Kidney (tissue), 14 donors: ENCODE measurements around the gene ODC1. TPM values are rescaled to one million over a fixed set of nuclear protein-coding genes. Genes with fewer than 3 reads are reported as not detected.

Experiments
- DNase-seq, 5 donors: peaks; one replicate each; pipeline ENCODE4 v3.0.0-alpha.2; 2013 to 2020
- FAIRE-seq: peaks from 2 replicates; lab custom pipeline; 2012; peaks lifted over from hg19 to GRCh38; lab: Jason Lieb, UNC
- H3K27ac ChIP-seq, 2 donors: one replicate each; pipeline ENCODE4 v1.7.0; 2013; ENCODE audit warnings: low read depth in 2 of 2, low read length in 2 of 2, inconsistent platforms in 1 of 2
- H3K27me3 ChIP-seq: one replicate; pipeline ENCODE4 v1.7.1; 2013; ENCODE audit warnings: low read length, inconsistent platforms; ENCODE audit not compliant: control insufficient read depth, insufficient read depth
- H3K36me3 ChIP-seq, 3 donors: one replicate each; pipeline versions ENCODE4 v1.7.0 to v1.7.1; 2013; ENCODE audit warnings: low read length in 3 of 3, control low read depth in 1 of 3, inconsistent platforms in 1 of 3; ENCODE audit not compliant: insufficient read depth in 3 of 3, control insufficient read depth in 2 of 3
- H3K4me1 ChIP-seq, 3 donors: one replicate each; pipeline versions ENCODE4 v1.7.0 to v1.7.1; 2013; ENCODE audit warnings: low read length in 3 of 3, inconsistent platforms in 1 of 3, low read depth in 1 of 3; ENCODE audit not compliant: control insufficient read depth in 2 of 3, insufficient read depth in 2 of 3
- H3K4me3 ChIP-seq, 3 donors: one replicate each; pipeline versions ENCODE4 v1.7.0 to v1.8.1; 2013; ENCODE audit warnings: low read length in 3 of 3, control low read depth in 1 of 3, inconsistent platforms in 1 of 3
- H3K9ac ChIP-seq, 3 donors: one replicate each; pipeline versions ENCODE4 v1.7.0 to v1.7.1; 2013; ENCODE audit warnings: low read length in 3 of 3, control low read depth in 1 of 3, inconsistent platforms in 1 of 3
- H3K9me3 ChIP-seq, 3 donors: one replicate each; pipeline versions ENCODE4 v1.7.0 to v1.7.1; 2013; ENCODE audit warnings: low read length in 3 of 3, control low read depth in 1 of 3, inconsistent platforms in 1 of 3; ENCODE audit not compliant: control insufficient read depth in 2 of 3, insufficient read depth in 1 of 3
- intact Hi-C: fragments of 100-400 bp; cut with DNase I; formaldehyde crosslinking; loops from one replicate; pipeline ENCODE4 v1.11.1; 2022
- polyA plus RNA-seq: library from polyadenylated mRNA; stranded (reverse); fragments of 350-450 nt; fragmentation: Illumina TruSeq; extraction: RNeasy Lipid Tissue Mini Kit (QIAGEN cat#74804); gene quantifications from one replicate; pipeline ENCODE4 v1.2.3, GENCODE V29; 2014; ENCODE audit warnings: low read depth, low replicate concordance; ENCODE audit not compliant: insufficient read depth
- total RNA-seq: library from RNA; stranded (reverse); fragmentation: NEBNext Ultra II Directional; extraction: Animal tissue kit (Norgen Biotek cat#: 25700); gene quantifications from one replicate; pipeline ENCODE4 v1.2.1, GENCODE V29; 2021
- TF ChIP-seq, protein P1 (sequence below): IDR thresholded peaks from 3 replicates; pipeline ENCODE4 v1.5.1; 2012; ENCODE audit warnings: mild to moderate bottlenecking, moderate library complexity, borderline replicate concordance; ENCODE audit not compliant: insufficient read depth; ENCODE audit errors: extremely low read depth
- donor health status: control.
- donor health status: control.
- donor health status: control.
- donor health status: control.
- donor health status: control.
- donor health status: DM: yes; HTN: yes; CAD: no.
- donor health status: Normal renal cell carcinoma (clear cell type).

ODC1 gene
- total and polyA plus RNA-seq, 2 donors from 2014 or later, result 94.4 to 97.5 TPM

DNA sequence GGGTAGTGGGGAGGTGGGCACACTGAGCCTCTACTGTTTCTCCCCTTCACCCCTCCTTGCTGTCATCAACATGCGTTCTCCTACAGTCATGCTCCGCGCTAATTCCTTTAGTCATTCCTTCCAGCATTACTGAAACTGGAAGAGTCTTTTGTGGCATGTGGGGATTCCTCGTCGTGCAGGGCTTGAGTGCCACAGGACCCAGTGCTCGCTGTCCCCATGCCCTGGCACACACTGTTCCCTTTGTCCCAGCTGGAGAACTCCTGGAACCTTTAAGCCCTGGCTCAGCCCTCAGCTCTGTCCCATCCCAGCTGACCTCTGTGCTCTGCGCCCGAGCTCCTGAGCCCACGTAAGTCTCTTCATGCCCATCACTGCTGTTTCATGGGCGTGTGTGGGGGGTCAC is 42.1 kb downstream of the ODC1 start:
- TF ChIP-seq, protein P1, sequence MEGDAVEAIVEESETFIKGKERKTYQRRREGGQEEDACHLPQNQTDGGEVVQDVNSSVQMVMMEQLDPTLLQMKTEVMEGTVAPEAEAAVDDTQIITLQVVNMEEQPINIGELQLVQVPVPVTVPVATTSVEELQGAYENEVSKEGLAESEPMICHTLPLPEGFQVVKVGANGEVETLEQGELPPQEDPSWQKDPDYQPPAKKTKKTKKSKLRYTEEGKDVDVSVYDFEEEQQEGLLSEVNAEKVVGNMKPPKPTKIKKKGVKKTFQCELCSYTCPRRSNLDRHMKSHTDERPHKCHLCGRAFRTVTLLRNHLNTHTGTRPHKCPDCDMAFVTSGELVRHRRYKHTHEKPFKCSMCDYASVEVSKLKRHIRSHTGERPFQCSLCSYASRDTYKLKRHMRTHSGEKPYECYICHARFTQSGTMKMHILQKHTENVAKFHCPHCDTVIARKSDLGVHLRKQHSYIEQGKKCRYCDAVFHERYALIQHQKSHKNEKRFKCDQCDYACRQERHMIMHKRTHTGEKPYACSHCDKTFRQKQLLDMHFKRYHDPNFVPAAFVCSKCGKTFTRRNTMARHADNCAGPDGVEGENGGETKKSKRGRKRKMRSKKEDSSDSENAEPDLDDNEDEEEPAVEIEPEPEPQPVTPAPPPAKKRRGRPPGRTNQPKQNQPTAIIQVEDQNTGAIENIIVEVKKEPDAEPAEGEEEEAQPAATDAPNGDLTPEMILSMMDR, result no peak
- DNase-seq, result no peak
- no peaks in the 10 kb centered on the region for H3K36me3 ChIP-seq
- H3K9ac ChIP-seq, result no peak overlapping the region
- no peaks in the 10 kb centered on the region for H3K9me3 ChIP-seq
- H3K4me3 ChIP-seq, result no peak overlapping the region
- no peaks in the 10 kb centered on the region for H3K27me3 ChIP-seq
- peak overlapping the region; percentile 33 to 80 for H3K27ac ChIP-seq
- H3K4me1 ChIP-seq, result peaks cover 0 to 54% (median 50%) of the 10 kb centered on the region in 3 donors
- FAIRE-seq, result no peak
- intact Hi-C loops, result no loop called here

DNA sequence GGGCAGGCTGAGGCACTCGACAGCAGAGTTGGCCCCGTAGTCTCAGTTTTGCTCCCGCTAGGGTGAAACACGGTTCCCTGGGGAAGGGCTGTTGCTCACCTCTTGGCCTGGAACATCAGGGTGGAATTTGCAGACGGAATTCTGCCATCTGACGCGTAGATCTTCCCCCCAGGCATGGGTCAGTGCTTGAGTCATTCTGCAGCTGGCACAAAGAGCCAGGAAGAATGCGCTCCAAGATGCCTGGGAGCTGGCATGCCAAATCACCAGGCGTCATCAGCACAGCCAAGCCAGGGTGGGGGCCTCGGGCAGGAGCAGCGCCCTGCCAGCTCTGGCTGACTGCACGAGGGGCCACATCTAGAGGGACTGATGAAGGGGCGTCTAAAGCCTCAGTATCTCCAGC is 42.7 kb downstream of the ODC1 start:
- peak overlapping the region in 1 of 3 donors; percentile 6 for H3K4me3 ChIP-seq
- H3K27ac ChIP-seq, result peak overlapping the region; percentile 73 to 80
- FAIRE-seq (no peak), DNase-seq (peak in 4 of 5 donors; percentile 77 to 93 (median 83))
- H3K27me3 ChIP-seq, result no peaks in the 10 kb centered on the region
- H3K9ac ChIP-seq, result peak overlapping the region in 1 of 3 donors; percentile 5
- peaks cover 0 to 60% (median 55%) of the 10 kb centered on the region in 3 donors for H3K4me1 ChIP-seq
- H3K9me3 ChIP-seq, result no peaks in the 10 kb centered on the region
- intact Hi-C loops, result no loop called here
- H3K36me3 ChIP-seq, result no peaks in the 10 kb centered on the region
- TF ChIP-seq, protein P1, result no peak

DNA sequence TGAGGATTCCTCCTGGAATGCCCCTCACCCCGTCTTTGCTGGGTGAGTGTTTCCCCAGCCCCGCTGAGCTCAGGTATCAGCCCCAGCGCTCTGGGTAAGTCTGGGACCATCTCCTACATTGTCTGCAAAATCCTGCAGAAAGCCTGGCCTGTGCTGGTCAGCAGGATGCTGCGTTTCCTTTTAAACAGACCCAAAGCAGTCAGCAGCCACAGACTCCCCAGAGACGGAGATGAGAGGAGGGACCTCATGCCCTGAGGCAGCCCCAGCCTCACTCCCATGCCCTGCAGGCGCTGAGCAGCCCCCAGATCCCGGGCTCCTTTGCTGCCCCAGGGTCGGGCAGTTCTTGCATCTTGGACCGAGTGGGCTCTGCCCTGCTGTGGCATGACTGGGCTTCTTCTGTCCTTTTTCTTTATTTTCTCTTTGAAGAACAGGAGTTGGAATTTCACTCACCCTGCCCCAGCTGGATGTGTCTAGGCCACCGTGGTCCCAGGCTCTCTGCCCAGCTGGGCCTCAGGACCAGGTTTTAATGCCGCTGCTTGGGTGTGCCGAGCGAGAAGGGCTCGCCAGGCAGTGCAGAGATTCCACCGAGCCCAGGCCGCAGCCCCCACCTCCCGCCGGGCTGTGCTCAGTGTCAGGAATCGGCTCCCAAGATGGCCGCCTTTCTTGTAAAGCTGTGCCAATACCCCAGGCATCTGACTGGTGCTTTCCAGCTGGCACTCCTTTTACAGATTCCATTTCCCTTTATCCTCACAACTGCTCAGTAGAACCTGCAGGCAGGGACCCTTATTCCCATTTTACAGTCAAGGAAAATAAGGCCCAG is 43.6 kb downstream of the ODC1 start:
- no peak for DNase-seq
- peaks cover 0 to 62% (median 60%) of the 10 kb centered on the region in 3 donors for H3K4me1 ChIP-seq

More for the DNA sequence above, 43.6 kb downstream of the ODC1 start:
- FAIRE-seq, result no peak
- Histone ChIP-seq H3K27me3 (no peaks in the 10 kb centered on the region), H3K36me3 (no peaks in the 10 kb centered on the region), H3K9me3 (no peaks in the 10 kb centered on the region), H3K4me3 (no peak overlapping the region), H3K27ac (peak overlapping the region; percentile 73 to 80), H3K9ac (peak overlapping the region in 1 of 3 donors; percentile 5)
- TF ChIP-seq, protein P1, result no peak
- intact Hi-C loops, result no loop called here
